Lung microvascular endothelial cell (primary cell): ENCODE measurements around the gene TIRAP. TPM values are rescaled to one million over a fixed set of nuclear protein-coding genes. Genes with fewer than 3 reads are reported as not detected.
"Not testable (repeated sequence)": the region's sequence is repeated elsewhere in the genome, so short reads cannot be mapped to it uniquely, and the experiment has no call there.

ENCODE experiments used
- DNase-seq, 2 donors: peaks; one replicate each; pipeline versions ENCODE4 v3.0.0 to v3.0.0-alpha.2; 2010; ENCODE audit warnings: low read depth in 2 of 2
- total RNA-seq: library from RNA; depleted of rRNA; stranded (reverse); fragments of >200 nt; gene quantifications from 2 replicates; pipeline ENCODE4 v1.2.1, GENCODE V29; 2014

Gene TIRAP
- total RNA-seq, 1 donor from 2014 or later: 4.2 TPM

DNA sequence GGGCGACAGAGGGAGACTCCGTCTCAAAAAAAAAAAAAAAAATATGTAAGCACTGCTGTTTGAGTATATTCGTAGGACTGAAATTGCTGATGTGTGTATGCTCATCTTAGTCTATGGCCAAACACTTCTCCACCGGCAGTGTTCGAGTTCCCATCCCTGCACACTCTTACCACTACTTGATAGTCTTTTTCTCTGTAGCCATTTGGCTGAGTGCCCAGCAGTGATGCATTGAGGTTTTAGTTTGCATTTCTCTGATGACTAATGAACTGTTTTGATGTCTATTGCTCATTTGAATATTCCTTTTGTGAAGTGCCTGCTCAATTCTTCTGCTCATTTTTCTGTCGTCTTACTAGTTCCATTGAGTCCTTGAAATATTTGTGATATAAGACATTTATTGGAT lies 1.9 kb downstream of the TIRAP start:
- DNase-seq: peak; percentile 76 to 92

DNA sequence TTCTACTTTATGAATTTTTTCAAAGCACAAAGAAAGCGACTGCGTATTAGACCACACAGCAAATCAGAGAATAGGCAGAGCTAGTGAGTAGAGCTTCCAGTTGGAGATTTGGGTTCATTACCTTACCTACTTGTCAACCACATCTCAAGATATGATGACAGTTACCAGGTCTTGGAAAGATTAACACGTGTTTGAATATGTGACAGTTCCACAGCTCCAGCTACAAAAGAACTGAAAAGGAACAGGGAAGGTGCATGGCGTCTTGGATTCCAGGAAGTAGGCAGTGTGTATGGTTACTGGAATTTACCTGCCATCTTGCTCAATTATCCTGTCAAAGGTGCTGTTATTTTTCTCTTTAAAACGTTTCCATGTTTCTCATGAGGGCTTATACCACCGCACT lies 5.3 kb downstream of the TIRAP start:
- DNase-seq: no peak

DNA sequence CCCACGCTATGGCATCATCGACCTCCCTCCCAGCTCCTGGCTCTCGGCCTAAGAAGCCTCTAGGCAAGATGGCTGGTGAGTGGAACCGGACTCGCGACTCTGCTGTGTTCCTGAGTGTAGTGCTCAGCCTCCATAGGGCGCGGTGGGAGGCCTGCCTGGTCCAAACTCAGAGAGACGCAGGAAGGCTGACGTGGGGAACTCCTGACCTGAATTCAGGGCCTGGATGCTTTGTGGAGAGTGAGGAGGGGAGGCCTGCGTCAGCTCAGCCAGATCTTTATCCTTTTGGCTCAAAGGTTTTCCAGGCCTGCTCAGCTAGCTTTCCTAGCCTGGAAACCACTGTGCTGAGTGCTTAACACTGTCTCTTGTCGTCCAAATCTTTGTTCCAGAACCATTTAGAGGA lies 8.0 kb downstream of the TIRAP start:
- DNase-seq: no peak

DNA sequence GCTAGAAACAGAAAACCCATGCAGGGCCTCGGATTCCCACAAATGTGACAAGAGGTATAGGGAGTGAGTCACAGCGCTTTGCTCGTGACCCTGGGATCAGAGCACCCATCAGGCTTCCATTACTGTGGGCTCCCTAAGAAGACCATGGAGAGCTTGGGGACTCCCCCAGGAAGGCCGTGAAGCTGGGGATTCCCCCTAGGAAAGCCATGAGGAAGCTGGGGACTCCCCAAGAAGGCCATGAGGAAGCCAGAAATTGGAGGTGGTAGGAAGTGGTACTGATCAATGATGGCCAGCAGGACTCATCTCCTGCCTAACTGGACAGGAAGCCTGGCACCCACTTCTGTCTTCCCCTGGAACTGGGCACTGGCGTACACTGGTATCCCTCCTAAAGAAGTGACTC lies 10.8 kb downstream of the TIRAP start:
- no peak for DNase-seq

DNA sequence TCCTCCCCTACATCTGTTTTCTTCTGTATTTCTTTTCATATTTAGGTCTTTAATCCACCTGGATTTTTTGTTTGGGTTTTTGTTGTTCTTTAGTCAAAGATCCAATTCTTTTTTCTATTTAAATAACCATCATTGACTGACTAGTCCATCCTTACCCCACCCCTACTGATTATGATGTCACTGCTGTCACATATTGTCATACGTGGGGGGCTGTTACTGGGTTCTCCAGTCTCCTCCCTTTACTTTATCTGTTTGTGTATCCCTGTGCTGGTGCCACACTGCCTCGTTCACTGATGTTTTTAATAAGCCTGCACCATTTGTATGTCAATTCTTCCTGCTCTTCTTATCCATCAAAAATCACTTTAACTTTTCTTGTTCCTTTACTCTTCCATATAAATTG lies 14.1 kb downstream of the TIRAP start:
- DNase-seq: no peak

DNA sequence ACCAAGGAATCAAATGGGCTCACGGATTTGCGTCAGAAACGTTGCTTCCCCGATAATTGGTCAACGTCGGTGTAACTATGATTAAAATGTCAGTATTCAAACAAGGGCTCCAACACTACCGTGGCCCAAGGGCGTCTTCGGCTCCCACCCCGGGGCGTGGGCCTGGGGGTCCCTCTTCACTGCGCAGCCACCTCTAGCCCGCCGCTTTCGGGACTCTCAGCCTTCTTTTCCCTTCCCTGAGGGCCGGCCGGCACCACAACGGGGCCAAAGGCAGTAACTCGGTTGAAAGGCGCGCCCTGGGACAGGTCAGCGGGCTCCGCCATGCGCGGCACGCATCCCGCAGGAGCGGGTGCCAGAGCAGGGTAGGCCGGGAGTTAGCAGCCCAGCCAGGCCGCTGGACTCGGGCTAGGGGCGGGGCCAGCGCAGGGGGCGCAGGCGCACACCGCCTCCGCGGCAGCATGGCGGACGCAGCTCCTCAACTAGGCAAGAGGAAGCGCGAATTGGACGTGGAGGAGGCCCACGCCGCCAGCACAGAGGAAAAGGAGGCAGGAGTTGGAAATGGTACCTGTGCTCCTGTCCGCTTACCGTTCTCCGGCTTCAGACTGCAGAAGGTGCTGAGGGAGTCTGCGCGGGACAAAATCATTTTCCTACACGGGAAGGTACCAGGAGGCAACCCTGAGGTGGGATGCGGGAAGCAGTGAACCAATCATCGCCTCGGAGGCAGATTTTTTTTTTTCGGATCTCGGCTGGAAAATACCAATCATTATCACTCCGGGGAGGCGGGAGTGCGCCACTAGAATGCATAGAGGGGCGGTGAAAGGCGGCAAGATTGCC lies 20.9 kb downstream of the TIRAP start, which contains the start of gene DCPS:
TSS of gene DCPS (plus strand) at position 438 of the 834 bp plus-strand sequence. CDS start at position 459, 21 bp downstream.
- DNase-seq: peak; percentile 93 to 94

DNA sequence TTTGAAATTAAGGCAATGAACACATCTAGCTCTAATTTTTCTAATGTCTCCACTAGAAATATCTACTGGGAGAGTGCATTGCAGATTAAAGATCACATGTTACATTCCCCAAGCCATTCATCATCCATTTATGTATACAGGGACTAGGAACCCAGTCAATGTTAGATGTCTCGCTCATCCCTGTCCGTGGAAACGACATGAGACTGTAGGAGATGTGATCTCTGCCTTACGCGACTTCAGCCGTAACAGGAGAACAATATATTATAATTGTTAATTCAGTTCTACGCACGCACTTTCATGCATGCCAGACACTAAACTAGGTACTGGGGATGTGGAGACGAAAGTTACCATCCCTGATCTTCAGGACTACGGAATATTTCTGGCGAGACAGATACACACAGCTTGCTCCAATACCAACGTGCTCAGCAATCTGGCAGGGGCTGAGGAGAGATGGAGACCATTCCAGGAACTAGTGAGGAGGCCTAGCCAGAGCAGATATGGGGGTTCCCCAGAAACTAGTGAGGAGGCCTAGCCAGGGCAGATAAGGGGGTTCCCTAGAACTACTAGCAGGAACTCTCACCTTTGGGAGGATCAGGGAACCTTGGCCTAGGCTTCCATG lies 21.7 kb downstream of the TIRAP start:
- DNase-seq: no peak

DNA sequence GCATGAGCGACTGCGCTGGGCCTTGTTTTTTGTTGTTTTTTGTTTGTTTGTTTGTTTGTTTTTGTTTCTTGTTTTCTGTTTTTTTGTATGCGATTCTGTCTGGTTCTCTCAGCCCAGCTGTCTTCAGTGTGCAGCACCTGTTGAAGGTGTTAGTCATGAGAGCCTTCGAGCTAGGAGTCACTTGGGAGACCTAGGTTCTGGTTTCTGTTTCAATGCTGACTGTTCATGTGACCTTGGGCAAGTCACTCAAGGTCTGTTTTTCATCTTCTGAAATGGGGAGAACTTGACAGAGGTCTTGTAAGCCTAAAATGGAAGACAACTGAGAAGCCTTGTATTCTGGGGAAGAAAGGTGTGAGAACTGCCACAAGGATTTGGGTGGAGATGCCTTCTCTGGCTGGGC lies 22.8 kb downstream of the TIRAP start:
- no peak for DNase-seq

DNA sequence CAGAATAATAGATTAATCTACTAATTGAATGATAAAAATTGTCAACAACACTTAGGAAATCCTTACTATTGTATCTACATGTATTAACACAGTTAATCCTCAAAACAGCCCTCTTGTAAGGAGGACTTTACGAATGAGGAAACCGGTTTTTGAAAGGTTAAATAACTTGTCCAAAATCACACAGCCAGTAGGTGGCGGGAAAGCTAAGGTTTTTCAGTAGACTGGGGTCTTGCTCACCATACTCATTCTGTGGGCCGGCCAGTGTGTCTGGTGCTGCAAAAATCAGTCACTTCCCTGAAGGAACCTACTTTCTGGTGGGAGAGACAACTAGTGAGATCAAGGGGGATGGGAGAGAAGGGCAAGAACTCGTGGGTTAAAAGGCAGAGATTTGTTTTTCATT lies 24.8 kb downstream of the TIRAP start:
- peak; percentile 66 to 69 for DNase-seq

DNA sequence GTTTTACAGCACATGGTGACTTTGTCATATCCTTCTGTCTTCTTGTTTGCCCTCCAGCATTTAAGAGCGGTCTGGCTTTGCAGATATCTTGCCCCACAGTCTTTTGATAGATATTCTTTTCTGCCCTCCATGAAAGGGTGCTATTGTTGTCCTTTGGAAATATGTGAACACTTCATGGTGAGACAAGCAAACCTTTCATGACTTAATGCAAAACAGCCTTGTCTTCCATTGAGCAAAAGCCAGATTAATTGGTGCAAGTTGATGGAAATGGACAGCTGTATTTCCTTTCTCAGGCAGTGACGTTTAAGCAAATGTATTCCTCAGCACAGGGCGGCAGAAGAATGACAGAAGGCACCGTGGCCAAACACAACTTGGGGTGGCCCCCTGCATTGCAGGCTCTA lies 25.4 kb downstream of the TIRAP start:
- no peak for DNase-seq

DNA sequence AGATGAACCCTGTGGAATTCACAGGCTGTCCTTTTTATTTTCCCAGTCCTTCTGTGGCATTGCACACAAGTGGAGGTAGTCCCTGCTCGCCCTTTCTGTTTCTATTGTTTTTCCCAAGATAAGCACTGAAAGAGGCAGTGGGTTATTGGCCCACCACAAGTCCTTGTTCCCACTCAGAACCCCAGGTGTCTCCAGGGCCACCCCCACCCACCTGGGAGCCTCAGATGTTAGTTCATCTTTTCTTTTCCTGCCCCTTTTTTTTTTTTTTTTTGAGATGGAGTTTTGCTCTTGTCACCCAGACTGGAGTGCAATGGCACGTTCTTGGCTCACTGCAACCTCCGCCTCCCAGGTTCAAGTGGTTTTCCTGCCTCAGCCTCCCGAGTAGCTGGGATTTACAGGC lies 25.9 kb downstream of the TIRAP start:
- not testable (repeated sequence) for DNase-seq

DNA sequence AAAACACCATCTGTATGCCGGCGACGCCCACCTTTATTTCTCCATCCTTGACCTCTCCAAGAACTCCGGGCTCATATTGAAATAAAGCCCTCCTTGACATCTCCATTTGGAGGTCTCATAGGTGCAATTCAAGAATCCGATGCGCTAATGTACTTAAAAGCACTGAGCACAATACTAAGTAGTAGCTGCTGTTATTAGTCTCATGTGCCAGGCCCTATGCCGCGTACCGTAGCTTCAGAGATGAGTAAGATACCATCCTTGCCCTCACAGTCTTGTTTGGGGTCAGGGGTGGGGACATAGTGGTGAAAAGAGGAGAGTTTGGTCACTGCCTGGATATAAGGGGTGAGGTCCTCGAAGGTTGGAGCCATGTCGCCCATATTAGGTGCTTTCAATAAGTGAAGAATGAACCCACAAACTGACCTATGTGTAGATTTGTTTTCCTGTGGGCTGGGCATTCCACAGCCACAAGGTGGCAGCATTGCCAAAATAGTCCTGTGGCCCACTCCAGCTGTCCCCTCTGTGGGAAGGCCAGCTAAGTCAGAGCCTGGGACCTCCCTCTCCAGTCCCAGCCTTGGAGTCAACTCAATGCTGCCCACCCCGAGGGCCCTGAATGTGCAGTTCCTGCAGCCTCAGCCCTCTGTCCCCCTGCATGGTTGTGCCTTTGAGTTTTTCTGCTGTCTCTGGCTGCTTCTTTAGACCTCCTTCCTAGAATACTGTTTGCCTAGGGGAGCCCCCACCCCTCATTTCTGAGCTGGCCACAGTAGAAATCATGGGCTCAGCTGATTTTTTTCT lies 27.5 kb downstream of the TIRAP start:
- peak; percentile 80 to 85 for DNase-seq

DNA sequence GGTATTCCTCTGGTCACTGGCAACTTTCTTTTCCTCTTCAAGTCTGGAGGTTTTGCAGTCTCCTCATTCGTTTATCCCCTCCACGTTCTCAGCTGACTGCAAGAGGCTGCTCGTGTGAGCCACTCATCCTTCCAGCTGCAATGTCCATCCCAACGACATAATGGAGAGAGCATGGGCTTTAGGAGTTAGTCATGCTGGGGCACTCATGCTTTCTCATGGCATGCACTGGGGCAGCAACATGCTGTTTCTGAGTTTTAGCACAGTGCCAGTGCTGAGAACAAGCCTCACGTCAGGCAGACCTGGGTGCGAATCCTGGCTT lies 28.1 kb downstream of the TIRAP start:
- peak in 1 of 2 donors; percentile 12 for DNase-seq

DNA sequence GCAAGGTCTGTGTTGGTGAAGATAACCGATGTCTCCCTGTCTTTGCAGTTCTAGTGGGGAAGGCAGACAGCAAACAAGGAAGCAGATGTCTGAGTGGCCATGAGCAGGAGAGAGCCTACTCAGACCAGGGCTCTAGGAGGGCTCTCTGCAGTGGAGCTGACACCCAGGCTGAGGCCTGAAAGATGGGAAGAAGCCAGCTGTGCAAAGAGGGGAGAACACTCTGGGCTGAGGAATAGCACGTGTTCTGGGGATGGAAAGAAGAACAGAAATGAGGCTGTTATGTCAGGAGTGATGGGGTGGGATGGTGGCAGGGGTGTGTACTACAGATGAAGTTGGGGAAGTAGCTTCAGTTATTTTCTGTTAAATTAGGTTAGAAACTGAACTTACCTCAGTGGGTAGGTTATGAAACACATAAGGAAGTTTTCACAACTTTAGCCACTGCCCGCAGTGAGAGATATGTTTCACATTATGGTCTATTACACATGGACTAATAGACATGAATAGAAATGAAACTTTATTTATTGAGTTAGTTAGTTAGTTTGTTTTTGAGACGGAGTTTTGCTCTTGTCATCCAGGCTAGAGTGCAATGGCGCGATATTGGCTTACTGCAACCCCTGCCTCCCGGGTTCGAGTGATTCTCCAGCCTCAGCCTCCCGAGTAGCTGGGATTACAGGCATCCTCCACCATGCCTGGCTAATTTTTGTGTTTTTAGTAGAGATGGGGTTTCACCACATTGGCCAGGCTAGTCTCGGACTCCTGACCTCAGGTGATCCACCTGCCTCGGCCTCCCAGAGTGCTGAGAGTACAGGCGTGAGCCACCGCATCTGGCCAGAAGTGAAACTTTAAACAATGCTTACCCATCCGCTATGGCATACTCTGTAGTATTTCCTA lies 28.8 kb downstream of the TIRAP start:
- DNase-seq: no peak

DNA sequence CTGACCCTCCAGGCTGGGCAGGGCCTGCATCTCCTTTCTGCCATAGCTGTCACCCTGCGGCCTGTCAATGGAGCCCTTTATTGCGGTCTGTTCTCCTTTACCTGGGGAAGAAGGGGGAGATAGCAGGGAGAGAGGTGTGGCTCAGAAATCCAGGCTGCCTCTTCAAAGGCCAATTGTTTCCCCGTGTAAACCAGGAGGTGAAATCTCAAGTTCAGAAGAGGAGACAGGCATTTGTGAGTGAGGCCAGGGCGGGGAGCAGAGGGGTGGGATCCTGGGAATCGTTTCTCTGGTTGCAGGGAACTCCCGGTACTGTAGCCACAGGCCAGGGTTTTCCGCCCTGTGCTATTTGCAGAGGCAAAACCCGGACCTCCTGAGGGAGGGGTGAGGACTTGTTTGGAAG lies 30.1 kb downstream of the TIRAP start:
- DNase-seq: no peak

DNA sequence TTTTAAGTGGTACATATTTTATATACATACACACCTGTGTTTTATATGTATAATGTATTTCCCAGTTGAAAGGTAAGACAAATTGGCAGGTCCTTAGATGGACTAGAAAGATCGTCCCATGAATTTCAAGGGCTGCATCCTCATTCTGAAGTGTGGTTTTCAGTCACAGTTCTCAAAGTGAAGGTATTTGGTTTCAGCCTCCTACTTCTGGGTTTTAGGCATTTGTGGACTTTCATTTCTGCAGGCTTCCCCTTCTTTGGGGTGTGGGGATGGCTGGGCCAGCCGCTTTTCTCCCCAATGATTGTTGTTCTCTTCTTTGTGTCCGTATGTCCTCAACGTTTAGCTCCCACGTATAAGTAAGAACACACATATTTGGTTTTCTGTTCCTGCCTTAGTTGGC lies 30.9 kb downstream of the TIRAP start:
- no peak for DNase-seq

DNA sequence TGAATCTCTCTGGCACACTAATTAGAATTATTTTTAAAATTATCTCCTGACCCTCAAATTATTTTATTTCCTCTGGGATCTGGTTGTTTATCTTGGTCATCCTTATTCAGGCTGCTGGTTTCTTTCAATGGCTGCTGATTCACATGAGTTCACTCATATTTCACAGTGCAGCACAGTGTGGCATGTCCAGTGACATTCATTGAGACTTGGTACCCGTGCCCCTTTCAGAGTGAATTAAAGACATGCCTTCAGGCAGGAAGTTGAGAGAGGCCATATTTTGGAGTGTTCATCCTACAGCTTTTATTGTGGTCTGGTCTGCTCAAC lies 34.5 kb downstream of the TIRAP start:
- no peak for DNase-seq

DNA sequence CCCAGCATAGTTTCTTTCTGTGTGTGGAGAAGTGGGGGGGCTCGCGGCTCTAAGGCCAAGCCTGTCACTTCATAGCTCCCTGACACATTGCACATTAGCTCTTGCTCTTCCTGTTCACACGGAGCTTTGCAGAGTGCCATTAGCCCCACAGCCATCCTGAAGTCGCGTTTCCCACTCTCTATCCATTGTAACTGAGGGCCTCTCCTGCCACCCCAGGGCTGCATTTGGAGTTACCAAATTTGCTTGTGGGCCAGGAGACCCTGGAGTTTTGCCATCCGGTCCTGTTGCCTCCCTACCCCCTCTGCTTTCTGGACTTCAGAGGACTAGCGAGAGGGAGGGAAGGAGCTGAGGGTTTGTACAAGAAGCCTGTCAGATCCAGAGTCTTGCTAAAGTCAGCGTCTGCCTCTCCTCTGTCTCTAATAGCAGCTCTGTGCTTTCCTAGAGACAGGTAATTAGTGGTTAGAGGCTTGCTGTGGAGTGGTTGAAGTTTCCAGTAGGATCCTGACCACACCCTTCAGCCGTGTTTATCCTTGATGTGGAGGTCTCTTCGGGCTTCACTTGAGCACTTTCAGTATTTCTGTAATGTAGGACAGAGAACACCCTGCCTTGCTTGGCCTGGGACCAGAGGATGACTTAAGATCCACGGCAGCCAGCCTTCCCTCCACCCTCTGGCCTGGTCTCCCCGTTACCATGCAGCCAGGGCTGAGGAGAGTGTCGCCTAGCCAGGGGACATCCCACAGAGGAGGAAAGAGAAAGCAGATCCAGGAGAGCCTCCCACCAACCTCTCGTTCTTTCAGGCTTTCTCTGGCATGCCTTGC lies 35.1 kb downstream of the TIRAP start:
- DNase-seq: peak in 1 of 2 donors; percentile 48

DNA sequence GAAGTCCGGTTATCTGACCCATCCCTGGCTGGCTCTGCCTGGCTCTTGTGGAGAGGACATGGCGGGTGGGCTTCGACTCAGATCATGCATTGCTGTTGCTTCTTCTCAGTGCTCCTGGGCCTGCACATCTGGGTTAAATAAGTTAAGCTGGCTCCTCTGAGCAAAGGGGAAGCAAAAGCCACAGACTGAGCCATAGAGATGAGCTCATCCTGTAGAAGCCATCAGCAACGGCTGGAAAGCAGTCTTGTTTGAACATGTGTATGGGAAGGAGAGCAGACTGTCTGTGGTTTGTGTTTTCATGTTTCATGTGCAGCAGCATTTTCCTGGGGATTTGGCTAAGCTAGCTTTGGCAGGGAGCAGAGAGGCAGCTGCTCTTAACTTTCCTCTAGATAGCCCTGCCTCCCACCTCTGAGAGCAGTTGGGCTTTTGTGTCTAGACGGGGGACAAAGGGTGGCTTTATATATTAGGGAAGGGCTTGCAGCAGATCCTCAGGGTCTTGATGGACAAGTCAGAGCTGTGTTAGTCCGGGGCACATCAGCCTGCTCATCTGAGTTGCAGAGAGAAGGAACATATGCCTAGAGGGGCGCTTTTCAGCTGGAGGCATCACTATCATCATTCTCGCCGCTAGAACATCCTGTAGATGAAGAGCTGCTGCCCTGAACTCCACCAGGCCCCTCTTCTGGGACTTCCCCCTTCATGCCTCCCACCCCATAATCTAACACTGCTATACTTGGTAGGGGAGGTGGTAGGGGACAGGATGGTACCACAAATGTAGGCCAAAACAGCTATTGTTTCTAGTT lies 35.9 kb downstream of the TIRAP start:
- peak in 1 of 2 donors; percentile 70 for DNase-seq

DNA sequence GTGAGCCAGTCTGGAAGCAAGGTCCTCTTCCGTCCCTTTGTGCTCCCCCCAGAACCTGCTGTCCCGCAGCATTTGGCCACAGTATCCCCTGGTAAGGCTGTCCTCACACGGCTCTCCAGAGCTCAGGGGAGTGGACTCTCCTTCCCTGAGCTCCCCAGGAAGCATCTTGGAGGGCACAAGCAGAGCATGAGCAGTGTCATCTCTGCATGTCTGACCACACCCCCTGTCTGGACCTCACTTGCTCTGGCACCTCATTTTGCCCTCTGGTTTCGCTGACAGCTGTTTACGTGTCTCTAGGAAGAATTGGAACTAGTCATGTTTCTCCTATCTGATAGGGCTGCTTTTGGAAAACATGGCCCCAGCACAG lies 36.5 kb downstream of the TIRAP start:
- no peak for DNase-seq
